ENCODE results near the gene DCX. TPM values are rescaled to one million over a fixed set of nuclear protein-coding genes. Genes with fewer than 3 reads are reported as not detected.

The DCX gene
- total and polyA plus RNA-seq, 2 of the 13 experiments (the other 11 are each of a cell fraction or from before 2014, with no cell fraction given): not detected

Small RNAs within 50 kb of the gene (small RNA-seq; reads per million reads assigned to genes)
- gene RNU6-496P (ENCODE audit: insufficient read depth in 2 of 3, insufficient read length in 3 of 3, low read depth in 2 of 3, low replicate concordance in 1 of 3): 0.20 to 3.3 (median 0.97) reads per million in 3 experiments

Other genes starting within 250 kb of the DCX start
- not detected in 2 replicates for gene CAPN6, start 141.7 kb downstream of the DCX start, total RNA-seq (2016; rRNA removed; fragmentation: Illumina TruSeq; extraction: Trizol)
- 0.01 TPM in 1 of 2 replicates, not detected in the other for gene CAPN6, start 141.7 kb downstream of the DCX start, polyA plus RNA-seq (2011; rRNA removed)
- gene SERTM2, start 99.5 kb upstream of the DCX start, total RNA-seq (2016; rRNA removed; fragmentation: Illumina TruSeq; extraction: Trizol): not detected in 2 replicates
- not detected in 2 replicates for gene SERTM2, start 99.5 kb upstream of the DCX start, polyA plus RNA-seq (2011; rRNA removed)

Measured in HepG2 (cell line).